GM23248 (cell line): ENCODE results near the gene TACR2. TPM values are rescaled to one million over a fixed set of nuclear protein-coding genes. Genes with fewer than 3 reads are reported as not detected.

ENCODE experiments used
- DNase-seq: peaks from one replicate; pipeline ENCODE4 v3.0.0-alpha.2; 2015
- H2AFZ ChIP-seq: fragments of 200-600 bp; sonication (generic); 2 replicates; pipeline ENCODE4 v1.6.1; 2016; ENCODE audit warnings: antibody characterized with exemption
- H3F3A ChIP-seq: fragments of 200-600 bp; sonication (generic); 2 replicates; pipeline ENCODE4 v1.6.1; 2016; ENCODE audit warnings: mild to moderate bottlenecking, antibody characterized with exemption, mixed run types; ENCODE audit not compliant: insufficient read depth
- H3K27ac ChIP-seq: fragments of 200-600 bp; sonication (generic); 2 replicates; pipeline ENCODE4 v1.5.1; 2016; ENCODE audit warnings: mild to moderate bottlenecking
- H3K27me3 ChIP-seq: fragments of 200-600 bp; sonication (generic); replicated peaks from 2 replicates; pipeline ENCODE4 v1.6.1; 2016; ENCODE audit warnings: mild to moderate bottlenecking; ENCODE audit not compliant: insufficient read depth
- H3K36me3 ChIP-seq: fragments of 200-600 bp; sonication (generic); 2 replicates; pipeline ENCODE4 v1.6.1; 2016; ENCODE audit warnings: low read depth, mild to moderate bottlenecking
- H3K4me1 ChIP-seq: fragments of 200-600 bp; sonication (generic); 2 replicates; pipeline ENCODE4 v1.6.1; 2016; ENCODE audit warnings: mild to moderate bottlenecking; ENCODE audit not compliant: insufficient read depth
- H3K4me2 ChIP-seq: fragments of 200-600 bp; sonication (generic); one replicate; pipeline ENCODE4 v1.6.1; 2016; ENCODE audit warnings: mild to moderate bottlenecking; ENCODE audit not compliant: unreplicated experiment
- H3K4me3 ChIP-seq: fragments of 200-600 bp; sonication (generic); 2 replicates; pipeline ENCODE4 v1.5.1; 2016; ENCODE audit warnings: mild to moderate bottlenecking
- H3K79me2 ChIP-seq: fragments of 200-600 bp; sonication (generic); 2 replicates; pipeline ENCODE4 v1.6.1; 2016; ENCODE audit warnings: mild to moderate bottlenecking; ENCODE audit not compliant: insufficient read depth
- H3K9ac ChIP-seq: fragments of 200-600 bp; sonication (generic); 2 replicates; pipeline ENCODE4 v1.6.1; 2016; ENCODE audit warnings: mild to moderate bottlenecking
- H3K9me2 ChIP-seq: fragments of 200-600 bp; sonication (generic); 2 replicates; pipeline ENCODE4 v1.6.1; 2016; ENCODE audit warnings: mixed run types, mild to moderate bottlenecking, moderate library complexity; ENCODE audit not compliant: insufficient read depth
- H3K9me3 ChIP-seq: fragments of 200-600 bp; sonication (generic); one replicate; pipeline ENCODE4 v1.6.1; 2017; ENCODE audit warnings: low read depth
- H4K20me1 ChIP-seq: fragments of 200-600 bp; sonication (generic); 2 replicates; pipeline ENCODE4 v1.6.0; 2016; ENCODE audit not compliant: insufficient read depth
- EZH2 ChIP-seq: fragments of 200-600 bp; sonication (generic); IDR thresholded peaks from 2 replicates; pipeline ENCODE4 v1.6.1; 2018; ENCODE audit warnings: antibody characterized with exemption, mild to moderate bottlenecking; ENCODE audit not compliant: insufficient read depth, poor library complexity, severe bottlenecking
- EZH2phosphoT487 ChIP-seq: fragments of 200-600 bp; sonication (generic); IDR thresholded peaks from 2 replicates; pipeline ENCODE4 v1.6.1; 2018; ENCODE audit warnings: antibody characterized with exemption, moderate library complexity, mild to moderate bottlenecking, low read depth; ENCODE audit not compliant: insufficient read depth
- WGBS, 2 experiments: methylation state at CpG; one replicate each; pipeline ENCODE4 v1.1.6; 2015 to 2017; ENCODE audit warnings: low lambda C conversion rate in 2 of 2, low coverage in 1 of 2; ENCODE audit errors: missing lambda C conversion rate in 2 of 2; 5-methylcytosine and 5-hydroxymethylcytosine counted together
- in situ Hi-C: fragments of 300-500 bp; cut with MboI; formaldehyde crosslinking; loops from 2 replicates; pipeline ENCODE4 v1.15.0; 2020
- polyA plus RNA-seq: library from polyadenylated mRNA; unstranded; fragments of >200 nt; fragmentation: Nextera tagmentation; extraction: Ambion mirVana; gene quantifications from 2 replicates; pipeline ENCODE4 v1.2.1, GENCODE V29; 2016
- total RNA-seq: library from RNA; depleted of rRNA; stranded (reverse); fragments of >200 nt; shearing (Covaris generic); gene quantifications from 2 replicates; pipeline ENCODE4 v1.2.3, GENCODE V29; 2014

Gene TACR2
- total and polyA plus RNA-seq, 2 experiments from 2014 or later = 0.24 to 0.54 TPM

DNA sequence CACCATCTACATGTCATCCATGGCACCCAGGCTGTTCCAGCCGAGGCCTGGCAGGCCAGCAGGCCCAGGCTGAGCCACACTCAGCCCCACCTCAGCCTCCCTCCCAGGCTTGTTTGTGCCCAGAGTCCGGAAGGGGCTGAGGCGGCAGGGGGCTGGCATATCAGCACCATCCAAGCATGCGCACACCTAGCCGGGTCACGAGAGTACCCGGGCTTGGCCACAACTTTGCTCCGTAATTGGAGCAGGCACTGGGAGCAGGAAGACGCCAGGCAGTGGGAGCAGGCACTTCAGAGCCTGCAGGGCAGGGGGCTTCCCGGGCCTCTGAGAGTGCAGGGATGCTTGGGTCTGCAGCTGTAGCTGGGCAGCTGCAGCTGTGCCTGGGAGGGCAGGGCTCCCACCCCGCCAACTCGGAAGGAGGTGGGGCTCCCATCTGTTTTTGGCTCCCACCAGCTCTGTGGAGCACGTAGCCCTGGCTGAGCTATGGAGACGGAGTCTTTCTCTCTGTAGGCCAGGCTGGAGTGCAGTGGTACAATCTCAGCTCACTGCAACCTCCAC lies 19.3 kb upstream of the TACR2 start:
- Histone ChIP-seq H3F3A (peaks cover 28% of the 10 kb centered on the region), H3K27ac (no peak overlapping the region), H3K9me2 (no peaks in the 10 kb centered on the region), H3K4me1 (peaks cover 27% of the 10 kb centered on the region), H3K9ac (no peak overlapping the region), H2AFZ (no peak overlapping the region), H3K4me2 (no peak overlapping the region), H3K36me3 (no peaks in the 10 kb centered on the region), H3K4me3 (no peak overlapping the region), H3K79me2 (no peaks in the 10 kb centered on the region), H4K20me1 (no peaks in the 10 kb centered on the region), H3K9me3 (no peaks in the 10 kb centered on the region), H3K27me3 (no peaks in the 10 kb centered on the region)
- in situ Hi-C loops = no loop called here
- no peak for DNase-seq
- no peak for TF ChIP-seq EZH2
- TF ChIP-seq EZH2phosphoT487 = no peak
- WGBS, 2 experiments = 62 to 69% methylated on average over 12 to 14 of the region's 14 CpGs

DNA sequence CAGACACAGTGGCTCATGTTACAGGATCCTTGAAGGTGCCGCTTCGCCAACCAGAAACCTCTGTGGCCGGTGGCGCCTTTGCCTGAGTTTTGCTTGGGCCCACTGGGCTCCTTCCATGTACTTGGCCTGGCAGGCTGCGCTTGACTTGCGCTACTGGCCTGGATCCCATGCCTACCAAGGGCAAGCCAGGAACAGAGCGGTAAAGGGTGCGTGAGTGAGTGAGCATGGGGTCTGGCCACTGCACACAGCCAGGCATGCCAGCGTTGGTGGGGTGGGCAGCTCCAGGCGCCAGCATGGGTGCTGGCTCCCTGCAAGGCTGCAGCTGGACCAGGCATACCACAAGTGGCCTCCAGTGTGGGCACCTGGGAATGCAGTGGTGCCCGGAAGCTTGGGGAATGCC lies 18.2 kb upstream of the TACR2 start:
- Histone ChIP-seq H4K20me1 (no peaks in the 10 kb centered on the region), H3K27me3 (no peaks in the 10 kb centered on the region), H3K9me2 (no peaks in the 10 kb centered on the region), H3K4me3 (no peak overlapping the region), H3K4me1 (peaks cover 20% of the 10 kb centered on the region), H3K79me2 (no peaks in the 10 kb centered on the region), H3K9ac (no peak overlapping the region), H3K9me3 (no peaks in the 10 kb centered on the region), H3F3A (peaks cover 22% of the 10 kb centered on the region), H3K27ac (no peak overlapping the region), H3K36me3 (no peaks in the 10 kb centered on the region), H3K4me2 (no peak overlapping the region), H2AFZ (no peak overlapping the region)
- 86 to 89% methylated on average over 11 of the region's 11 CpGs for WGBS, 2 experiments
- no peak for DNase-seq
- no peak for TF ChIP-seq EZH2phosphoT487
- no peak for TF ChIP-seq EZH2
- in situ Hi-C loops = no loop called here

DNA sequence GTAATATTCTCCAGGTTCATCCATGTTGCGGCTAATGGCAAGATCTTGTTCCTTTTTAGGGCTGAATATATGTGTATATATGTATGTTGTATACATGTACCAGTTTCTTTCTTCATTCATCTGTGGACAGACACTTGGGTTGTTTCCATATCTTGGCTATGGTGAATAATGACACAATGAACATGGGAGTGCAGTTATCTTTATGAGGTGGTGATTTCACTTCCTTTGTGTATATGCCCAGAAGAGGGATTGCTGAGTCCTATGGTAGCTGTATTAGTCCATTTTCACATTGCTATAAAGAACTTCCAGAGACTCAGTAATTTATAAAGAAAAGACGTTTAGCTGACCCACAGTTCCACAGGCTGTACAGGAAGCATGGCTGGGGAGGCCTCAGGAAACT lies 17.5 kb upstream of the TACR2 start:
- H2AFZ ChIP-seq = no peak overlapping the region
- no peak overlapping the region for H3K27ac ChIP-seq
- peak; percentile 34 for DNase-seq
- no peaks in the 10 kb centered on the region for H3K79me2 ChIP-seq
- no peaks in the 10 kb centered on the region for H4K20me1 ChIP-seq
- H3K36me3 ChIP-seq = no peaks in the 10 kb centered on the region
- H3K4me1 ChIP-seq = peaks cover 13% of the 10 kb centered on the region
- H3F3A ChIP-seq = peaks cover 14% of the 10 kb centered on the region
- TF ChIP-seq EZH2 = no peak
- TF ChIP-seq EZH2phosphoT487 = no peak
- H3K9ac ChIP-seq = no peak overlapping the region
- no peak overlapping the region for H3K4me2 ChIP-seq
- no peaks in the 10 kb centered on the region for H3K9me3 ChIP-seq
- H3K9me2 ChIP-seq = no peaks in the 10 kb centered on the region
- 47 to 53% methylated on average over 2 of the region's 2 CpGs for WGBS, 2 experiments
- no peaks in the 10 kb centered on the region for H3K27me3 ChIP-seq
- in situ Hi-C loops = no loop called here
- no peak overlapping the region for H3K4me3 ChIP-seq

DNA sequence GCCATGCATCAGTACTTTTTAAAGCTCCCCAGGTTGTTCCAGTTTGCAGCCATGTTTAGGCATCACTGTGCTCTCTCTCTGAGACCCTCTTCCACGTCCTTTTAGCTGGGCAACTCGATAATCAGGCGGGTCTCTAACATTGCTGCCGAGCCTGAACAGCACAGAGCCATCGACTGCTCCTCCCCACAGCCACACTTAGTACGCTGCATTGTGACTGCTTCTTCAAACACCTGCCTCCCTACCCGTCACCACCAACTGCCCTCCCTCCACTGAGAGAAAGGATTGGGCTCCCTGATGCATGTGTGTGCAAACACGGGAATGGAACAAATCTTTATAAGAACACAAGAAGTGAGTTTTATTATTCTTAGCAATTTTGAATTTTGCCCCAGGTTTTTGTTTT lies 11.4 kb upstream of the TACR2 start:
- no peak overlapping the region for H3K4me3 ChIP-seq
- H3K27ac ChIP-seq = no peak overlapping the region
- H3K4me2 ChIP-seq = no peak overlapping the region
- no peak for TF ChIP-seq EZH2
- no peak for TF ChIP-seq EZH2phosphoT487
- 75 to 77% methylated on average over 8 of the region's 8 CpGs for WGBS, 2 experiments
- no peak for DNase-seq
- no peaks in the 10 kb centered on the region for H3K9me3 ChIP-seq
- in situ Hi-C loops = loop anchor here (10.0 kb wide), 1 partner anchor 207 kb away; the partner anchor contains the start of gene FAM241B
- H3F3A ChIP-seq = no peaks in the 10 kb centered on the region
- no peak overlapping the region for H3K9ac ChIP-seq
- H3K27me3 ChIP-seq = peaks cover 10% of the 10 kb centered on the region; the same call in 1 of the 2 replicates
- no peaks in the 10 kb centered on the region for H3K4me1 ChIP-seq
- no peaks in the 10 kb centered on the region for H3K79me2 ChIP-seq
- H3K36me3 ChIP-seq = no peaks in the 10 kb centered on the region
- H3K9me2 ChIP-seq = no peaks in the 10 kb centered on the region
- no peaks in the 10 kb centered on the region for H4K20me1 ChIP-seq
- no peak overlapping the region for H2AFZ ChIP-seq

DNA sequence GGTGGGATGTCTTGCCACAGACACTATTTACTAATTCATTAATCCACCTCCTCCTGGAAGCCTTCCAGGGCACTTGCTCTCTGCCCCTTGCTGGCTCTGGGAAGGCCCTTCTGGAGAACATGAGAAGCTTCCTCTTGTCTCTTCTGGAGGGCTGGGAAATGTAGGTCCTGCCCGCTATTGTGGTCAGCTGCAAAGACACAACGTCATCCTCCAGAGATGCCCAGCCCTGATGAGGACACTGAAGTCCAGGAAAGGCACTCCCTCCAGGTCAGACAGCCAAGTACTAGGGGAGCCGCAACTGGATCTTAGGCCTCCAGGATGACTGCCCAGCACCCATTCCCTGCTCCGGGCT lies 9.6 kb upstream of the TACR2 start:
- no peak for TF ChIP-seq EZH2phosphoT487
- no peak for TF ChIP-seq EZH2
- Histone ChIP-seq H3K79me2 (no peaks in the 10 kb centered on the region), H3K4me1 (no peaks in the 10 kb centered on the region), H3K4me2 (no peak overlapping the region), H3K27ac (no peak overlapping the region), H3K9me2 (no peaks in the 10 kb centered on the region), H4K20me1 (no peaks in the 10 kb centered on the region), H3F3A (no peaks in the 10 kb centered on the region), H3K4me3 (no peak overlapping the region), H2AFZ (no peak overlapping the region), H3K9ac (no peak overlapping the region), H3K9me3 (no peaks in the 10 kb centered on the region), H3K36me3 (no peaks in the 10 kb centered on the region), H3K27me3 (peaks cover 12% of the 10 kb centered on the region; the same call in 1 of the 2 replicates)
- DNase-seq = no peak
- 73 to 79% methylated on average over 4 of the region's 4 CpGs for WGBS, 2 experiments
- in situ Hi-C loops = loop anchor here (10.0 kb wide), 1 partner anchor 208 kb away; the partner anchor contains the start of gene FAM241B
